Measurements from ENCODE around the gene FEN1.
A peak's percentile ranks its signal among the peaks of the same experiment; 100 is the strongest.

The FEN1 gene

DNA sequence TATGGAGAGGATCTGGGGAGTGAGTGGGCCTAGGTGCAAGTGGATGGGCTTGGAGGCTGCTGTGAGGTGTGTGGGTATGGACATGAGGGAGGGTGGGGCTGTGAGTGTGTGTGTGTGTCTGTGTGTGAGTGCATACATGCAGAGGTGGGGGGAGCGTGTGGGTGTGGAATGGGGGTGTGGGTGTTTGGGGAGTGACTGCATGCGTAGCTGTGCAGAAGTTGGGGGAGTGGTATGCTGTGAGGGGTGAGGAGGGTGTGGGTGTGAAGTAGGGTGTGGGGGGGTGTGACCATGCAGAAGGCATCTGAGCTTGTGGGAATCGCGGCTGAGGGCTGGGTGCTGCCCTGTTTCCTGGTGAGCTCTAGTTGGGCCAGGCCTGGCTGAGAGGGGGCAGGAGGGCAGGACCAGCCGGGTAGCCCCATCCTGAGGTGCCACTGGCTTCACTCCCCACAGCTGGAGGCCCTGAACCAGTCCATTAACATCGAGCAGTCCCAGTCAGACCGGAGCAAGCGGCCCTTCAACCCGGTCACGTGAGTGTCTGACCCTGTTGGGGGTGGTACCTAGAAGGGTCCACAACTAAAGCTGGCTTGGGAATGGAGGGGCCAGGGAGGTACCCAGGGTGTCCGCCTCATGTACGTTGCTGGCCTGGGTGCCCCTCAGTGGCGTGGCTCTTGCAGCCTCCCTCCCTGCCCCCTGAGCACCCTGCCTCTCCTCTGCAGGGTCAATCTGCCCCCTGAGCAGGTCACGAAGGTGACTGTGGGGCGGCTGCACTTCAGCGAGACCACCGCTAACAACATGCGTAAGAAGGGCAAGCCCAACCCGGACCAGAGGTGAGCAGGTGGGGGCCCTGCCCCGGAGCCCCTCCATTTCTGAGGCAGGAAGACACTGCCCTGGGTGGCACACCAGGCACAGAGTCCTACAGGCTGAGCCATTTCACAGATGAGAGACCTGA is 16.8 kb upstream of the FEN1 start:
- DNase-seq (ENCODE audit: low read depth in 2 of 2), result no peak

DNA sequence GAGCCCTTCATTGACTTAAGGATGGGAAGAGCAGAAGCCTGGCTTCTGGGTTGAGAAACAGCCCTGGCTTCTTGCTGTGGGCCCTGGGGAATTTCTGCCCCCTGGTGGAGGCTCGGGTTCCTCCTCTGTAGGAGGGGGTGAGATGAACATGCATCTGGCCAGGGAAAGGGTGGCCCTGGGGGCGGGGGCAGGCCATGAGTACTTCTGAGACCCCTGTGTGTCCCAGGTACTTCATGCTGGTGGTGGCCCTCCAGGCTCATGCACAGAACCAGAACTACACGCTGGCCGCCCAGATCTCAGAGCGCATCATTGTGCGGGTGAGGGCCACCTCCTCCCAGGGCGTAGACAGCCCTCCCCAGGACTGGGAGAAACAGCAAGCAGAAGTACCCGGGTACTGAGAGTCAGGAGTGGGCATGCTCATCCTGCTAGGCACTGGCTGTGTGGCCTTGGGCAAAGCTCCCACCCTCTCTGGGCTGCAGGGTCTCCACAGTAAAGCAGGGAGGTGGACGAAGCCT is 16.1 kb upstream of the FEN1 start:
- DNase-seq (ENCODE audit: low read depth in 2 of 2), result peak in 1 of 2 donors; percentile 39

DNA sequence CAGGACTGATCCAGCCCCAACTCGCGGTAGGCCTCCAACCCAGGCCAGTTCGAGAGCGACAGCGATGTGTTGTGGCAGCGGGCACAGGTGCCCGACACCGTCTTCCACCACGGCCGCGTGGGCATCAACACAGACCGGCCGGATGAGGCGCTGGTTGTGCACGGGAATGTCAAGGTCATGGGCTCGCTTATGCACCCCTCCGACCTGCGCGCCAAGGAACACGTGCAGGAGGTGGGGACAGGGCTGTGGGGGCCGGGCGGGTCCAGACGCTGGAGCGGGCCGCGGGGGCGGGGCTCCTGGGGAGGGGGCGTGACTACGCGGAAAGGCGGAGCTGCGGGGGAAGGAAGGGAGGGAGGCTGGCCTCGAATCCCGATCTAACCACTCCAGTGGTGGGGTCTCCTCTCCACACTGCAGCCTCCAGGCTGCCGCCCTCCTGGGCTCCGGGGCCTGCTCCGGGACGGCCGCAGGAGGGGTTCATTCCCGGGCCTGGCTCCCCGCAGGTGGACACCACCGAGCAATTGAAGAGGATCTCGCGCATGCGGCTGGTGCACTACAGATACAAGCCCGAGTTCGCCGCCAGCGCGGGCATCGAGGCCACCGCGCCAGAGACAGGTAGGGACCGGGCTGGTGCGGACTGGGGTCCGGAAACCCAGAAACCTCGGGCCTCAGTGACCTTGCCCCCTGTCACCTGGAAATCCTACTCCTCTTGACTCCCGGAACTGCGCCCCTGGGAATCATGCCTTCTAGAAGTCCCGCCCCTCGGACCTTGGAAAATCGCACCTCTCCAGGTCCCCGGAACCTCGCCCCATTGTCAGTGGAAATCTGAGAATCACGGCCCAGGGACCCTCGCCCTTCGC is 15.2 kb upstream of the FEN1 start:
- DNase-seq (ENCODE audit: low read depth in 2 of 2), result peak in 1 of 2 donors; percentile 28

DNA sequence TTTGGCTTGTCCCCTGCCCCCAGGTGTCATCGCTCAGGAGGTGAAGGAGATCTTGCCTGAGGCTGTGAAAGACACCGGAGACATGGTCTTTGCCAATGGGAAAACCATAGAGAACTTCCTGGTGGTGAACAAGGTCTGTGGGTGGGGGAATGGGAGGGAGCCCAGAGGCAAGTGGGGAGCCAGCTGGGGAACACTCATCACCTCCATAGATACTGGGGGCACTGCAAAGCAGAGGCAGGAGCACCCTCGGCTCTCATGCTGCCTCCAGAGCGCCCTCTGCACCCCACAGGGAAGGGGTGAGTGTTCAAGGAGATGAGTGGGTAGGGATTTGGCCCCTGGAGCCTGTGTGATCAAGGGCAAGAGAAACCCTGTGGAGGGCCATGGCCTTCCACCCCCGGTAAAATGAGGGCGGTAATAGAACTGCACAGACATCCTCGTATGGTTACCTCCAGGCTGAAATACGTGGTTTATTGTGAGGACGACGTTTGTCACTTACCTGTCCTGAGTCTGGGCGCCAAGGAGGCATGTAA is 14.3 kb upstream of the FEN1 start:
- DNase-seq (ENCODE audit: low read depth in 2 of 2), result no peak

DNA sequence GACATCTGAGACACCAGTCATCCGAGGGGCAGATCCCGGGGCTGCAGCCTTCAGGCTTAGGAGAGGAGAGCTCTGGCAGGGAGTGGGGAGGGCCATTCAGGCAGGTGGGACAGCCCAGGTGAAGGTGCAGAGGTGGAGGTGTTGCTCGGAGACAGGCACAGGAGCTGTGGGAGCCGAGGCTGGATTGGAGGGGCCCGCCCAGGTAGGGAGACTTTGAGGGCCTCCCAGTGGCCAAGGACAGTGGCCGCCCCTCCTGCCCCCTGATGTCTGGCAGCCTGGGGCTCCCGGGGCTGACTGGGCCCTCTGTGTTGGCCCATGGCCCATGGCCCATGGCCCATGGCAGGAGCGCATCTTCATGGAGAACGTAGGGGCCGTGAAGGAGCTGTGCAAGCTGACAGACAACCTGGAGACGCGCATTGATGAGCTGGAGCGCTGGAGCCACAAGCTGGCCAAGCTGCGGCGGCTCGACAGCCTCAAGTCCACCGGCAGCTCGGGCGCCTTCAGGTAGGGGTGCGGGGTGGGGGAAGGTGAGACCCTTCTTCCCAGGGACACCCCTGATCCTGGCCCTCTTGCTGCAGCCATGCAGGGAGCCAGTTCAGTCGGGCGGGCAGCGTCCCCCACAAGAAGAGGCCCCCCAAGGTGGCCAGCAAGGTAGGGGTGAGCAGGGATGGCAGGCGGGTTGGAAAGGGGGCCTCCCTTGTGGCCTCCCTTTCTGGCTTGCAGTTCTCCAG is 13.6 kb upstream of the FEN1 start:
- DNase-seq (ENCODE audit: low read depth in 2 of 2), result no peak

DNA sequence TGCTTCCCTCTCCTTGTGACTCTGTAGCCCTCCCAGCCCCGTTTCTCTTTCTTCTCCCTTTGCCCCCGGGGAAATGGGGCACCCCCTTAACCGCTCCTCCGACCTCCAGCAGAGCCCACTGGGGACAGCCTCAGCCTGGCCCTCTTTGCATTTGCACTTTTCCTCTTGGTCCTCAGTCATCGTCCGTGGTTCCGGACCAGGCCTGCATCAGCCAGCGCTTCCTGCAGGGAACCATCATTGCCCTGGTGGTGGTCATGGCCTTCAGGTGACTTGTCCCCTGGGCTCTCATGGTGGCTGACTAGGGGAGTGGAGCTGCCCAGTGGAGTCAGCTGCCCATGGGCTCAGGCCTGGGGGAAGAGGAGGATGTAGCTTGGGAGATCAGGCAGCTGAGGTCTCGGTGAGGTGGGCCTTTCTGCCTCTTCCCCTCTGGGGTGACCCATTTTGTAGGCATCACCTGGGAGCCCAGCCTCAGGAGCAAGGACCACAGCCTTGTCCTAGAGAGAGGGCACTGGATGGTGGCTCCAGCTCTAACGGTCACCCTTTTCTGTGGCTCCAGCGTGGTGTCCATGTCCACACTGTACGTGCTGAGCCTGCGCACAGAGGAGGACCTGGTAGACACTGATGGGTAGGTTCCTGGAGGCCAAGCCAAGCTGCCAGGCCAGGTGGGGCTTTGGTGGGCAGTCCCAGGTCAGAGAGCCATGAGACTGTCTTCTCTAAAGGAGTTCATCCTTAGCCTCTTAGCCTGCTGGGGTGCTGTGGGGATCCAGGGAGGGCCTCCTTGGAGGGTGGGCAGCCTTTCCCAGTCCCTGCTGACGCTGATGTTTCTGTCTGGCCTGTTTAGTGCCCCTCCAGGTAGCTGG is 12.8 kb upstream of the FEN1 start:
- no peak for DNase-seq (ENCODE audit: low read depth in 2 of 2)

DNA sequence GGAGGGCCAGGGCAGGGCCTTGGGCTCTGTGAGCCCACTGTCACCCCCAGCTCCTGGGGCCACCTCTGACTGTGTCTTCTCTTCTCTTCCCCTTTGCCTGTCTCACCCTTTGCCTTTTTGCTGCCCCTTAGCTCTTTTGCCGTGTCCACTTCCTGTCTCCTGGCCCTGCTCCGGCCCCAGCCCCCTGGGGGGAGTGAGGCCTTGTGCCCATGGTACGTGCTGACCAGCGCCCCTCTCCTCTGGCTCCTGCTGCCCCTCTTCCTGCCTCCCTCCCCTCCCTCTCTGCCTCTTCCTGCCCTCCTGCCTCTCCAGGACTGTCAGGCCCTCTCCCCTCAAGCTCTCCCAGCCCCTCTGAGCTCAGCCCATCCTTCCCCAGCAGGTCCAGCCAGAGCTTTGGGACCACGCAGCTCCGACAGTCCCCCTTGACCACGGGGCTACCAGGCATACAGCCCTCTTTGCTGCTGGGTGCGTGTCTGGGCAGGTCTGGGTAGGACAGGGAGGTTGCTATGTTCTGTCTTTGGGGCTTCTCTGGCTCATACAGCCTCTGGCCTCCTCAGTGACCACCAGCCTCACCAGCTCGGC is 12.0 kb upstream of the FEN1 start:
- no peak for DNase-seq (ENCODE audit: low read depth in 2 of 2)

DNA sequence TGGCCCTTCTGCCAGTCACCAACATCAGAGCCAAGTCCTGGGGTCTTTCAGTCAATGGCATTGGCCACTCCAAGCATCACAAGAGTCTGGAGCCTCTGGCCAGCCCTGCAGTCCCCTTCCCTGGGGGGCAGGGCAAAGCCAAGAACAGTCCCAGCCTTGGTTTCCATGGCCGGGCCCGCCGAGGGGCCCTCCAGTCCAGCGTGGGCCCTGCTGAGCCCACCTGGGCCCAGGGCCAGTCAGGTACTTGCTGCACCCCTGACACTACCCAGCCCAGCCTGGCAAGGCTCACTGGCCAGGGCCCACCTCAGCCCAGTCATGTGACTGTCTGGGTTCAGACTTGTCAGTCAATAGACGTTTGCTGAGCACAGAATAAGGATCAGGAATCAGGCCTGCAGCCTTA is 11.1 kb upstream of the FEN1 start:
- DNase-seq (ENCODE audit: low read depth in 2 of 2), result no peak

DNA sequence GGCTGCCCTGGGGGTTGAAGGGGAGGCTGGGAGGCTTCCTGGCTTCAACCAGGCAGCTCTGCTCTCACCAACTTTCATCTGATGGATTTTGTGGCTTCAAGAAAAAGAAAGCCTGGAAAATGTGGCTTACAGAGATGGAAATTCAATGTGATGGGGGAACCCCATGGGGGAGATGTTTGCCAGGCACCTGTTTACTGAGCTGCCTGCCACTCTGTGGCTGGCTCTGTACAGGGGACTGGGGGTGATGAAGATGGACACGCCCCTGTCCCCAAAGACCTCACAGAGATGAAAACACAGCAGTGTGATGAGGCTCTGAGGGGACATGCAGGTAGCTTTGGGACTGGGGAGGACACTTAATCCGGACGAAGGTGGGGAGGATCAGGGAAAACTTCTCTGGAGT is 10.4 kb upstream of the FEN1 start:
- no peak for DNase-seq (ENCODE audit: low read depth in 2 of 2)

DNA sequence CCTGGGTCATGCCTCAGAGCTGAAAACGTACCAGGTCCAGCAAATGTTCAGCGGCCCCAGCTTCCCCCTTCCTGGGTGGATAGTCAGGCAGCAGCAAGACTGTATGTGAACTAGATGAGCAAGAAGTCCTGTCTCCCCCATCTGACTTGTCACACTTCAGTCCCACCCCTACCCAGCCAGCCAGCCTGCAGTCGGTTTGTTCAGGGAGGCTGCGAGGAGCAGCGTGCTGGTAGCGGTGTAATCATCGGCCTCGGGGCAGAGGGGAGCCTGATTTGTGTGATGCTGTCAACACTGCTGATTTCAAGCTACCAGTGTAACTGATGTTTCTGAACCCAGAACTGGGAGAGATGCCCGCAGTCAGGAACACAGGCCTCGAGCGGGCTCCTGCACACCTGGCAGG is 9.9 kb upstream of the FEN1 start:
- no peak for DNase-seq (ENCODE audit: low read depth in 2 of 2)

DNA sequence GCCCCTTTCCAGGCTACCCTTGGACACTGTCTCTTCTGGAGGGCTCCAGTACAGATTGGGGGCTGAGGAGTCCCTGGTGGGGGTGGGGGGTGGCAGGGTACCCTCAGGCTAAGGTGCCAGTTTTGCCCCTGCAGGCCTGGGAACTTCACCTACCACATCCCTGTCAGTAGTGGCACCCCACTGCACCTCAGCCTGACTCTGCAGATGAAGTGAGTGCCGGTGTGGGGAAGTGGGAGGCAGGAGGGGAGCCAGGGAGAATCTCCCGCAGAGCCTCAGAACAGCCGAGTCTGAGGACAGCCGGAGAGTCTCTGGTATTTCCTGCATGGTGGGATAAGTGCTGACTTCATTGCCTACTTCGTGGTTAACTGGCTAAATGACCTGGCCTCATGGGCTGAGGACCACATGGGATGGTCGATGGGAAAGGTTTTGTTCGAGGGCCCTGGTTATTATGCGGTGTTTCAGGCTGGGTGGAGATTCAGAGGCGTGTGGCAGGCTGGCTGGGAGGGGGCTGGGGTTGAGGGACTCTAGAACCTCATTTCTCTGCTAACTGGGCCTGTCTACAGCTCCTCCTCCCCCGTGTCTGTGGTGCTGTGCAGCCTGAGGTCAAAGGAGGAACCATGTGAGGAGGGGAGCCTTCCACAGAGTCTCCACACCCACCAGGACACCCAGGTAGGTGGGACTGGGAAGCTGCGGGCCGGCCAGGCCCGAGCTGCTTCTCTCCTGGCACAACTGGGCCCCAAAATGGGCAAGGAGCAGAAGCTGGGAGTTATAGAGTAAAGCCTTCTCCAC is 8.8 kb upstream of the FEN1 start:
- no peak for DNase-seq (ENCODE audit: low read depth in 2 of 2)

DNA sequence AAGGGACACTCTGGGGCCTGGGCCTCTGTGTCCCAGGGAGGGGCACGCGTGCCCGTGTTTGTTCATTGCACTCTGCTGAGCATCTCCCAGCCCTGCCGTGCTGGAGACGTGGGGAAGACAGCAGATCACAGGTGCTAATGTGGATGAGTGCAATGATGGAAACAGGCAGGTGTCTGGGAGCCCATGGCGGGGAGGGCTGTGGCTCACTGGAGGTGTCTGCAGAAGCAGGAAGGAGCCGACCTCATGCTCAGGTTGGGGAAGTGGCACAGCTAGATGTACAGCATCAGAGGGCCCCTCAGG is 8.3 kb upstream of the FEN1 start:
- DNase-seq (ENCODE audit: low read depth in 2 of 2), result no peak

DNA sequence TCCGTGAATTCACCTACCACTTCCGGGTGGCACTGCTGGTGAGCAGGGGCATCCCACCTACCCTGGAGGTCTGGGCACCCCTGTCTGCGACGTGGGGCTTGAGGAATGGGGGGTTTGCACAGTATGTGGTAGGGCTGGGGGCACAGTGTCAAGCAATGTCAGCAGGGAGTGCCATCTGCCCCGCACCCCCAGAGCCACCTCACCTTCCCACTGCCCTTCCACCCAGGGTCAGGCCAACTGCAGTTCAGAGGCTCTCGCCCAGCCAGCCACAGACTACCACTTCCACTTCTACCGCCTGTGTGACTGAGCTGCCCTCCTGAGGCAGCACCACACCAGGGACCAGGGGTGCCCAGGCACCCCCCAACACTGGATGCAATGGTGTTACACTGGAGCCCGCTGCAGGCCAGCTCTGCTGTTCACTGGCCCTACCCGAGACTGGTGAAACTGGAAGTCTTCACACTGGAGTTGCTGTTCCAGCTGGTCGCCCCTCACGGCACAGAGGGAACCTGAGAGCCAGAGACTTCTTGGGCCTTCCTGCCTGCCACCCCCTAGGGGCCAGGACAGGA is 6.8 kb upstream of the FEN1 start:
- DNase-seq (ENCODE audit: low read depth in 2 of 2), result no peak

DNA sequence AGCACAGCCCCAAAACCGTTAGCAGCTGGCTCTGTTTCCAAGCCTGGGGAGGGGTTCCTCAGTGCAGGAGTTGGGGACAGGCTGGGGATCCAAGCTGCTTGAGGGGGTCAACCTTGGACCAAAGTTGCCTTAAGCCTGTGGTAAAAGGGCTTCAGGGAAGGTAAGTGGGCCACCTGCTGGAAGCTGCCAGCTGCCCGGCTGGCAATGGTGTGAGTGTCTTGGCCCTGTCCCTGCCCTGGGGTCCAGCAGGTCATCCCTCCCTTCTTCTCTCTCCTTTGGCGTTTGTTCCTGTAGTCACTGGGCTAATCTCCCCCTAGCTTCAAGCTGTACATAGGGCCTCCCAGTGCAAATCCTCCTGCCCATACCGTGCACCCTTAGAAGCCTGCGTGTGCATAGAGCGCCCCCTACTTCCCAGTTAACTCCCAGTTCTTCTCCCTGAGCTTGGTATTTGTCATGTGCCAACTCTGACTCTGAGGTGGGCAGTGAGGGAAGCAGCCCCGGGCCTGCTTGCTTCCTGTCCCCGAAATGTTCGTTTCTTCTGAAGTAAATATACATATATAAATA is 4.7 kb upstream of the FEN1 start:
- DNase-seq (ENCODE audit: low read depth in 2 of 2), result no peak

DNA sequence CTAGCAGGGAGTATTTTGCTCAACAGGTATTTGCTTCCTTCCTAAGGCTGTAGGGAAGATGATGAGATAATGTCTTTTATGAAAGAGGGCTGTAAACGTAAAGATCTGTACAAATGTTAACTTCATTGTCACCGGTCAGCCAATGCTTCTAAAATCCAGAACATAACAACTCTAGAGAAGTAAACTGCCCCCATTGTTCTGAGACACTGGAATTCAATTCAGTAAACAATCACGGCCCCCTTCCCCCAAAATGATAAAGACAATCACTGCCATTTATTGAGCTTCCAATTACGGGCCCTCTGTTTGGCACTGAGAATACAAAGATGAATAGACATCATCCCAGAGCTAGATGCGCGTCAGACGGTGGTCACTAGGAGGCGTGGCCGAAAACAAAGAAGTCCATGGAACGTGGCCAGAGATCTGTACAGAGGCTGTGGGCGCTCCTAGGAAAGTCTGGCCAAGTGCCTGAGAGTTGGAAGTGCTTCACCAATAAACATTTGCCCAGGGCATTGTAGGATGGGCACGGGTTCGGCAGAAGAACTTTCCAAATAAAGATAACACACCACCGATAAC is 888 bp upstream of the FEN1 start:
- DNase-seq (ENCODE audit: low read depth in 2 of 2), result peak in 1 of 2 donors; percentile 36

DNA sequence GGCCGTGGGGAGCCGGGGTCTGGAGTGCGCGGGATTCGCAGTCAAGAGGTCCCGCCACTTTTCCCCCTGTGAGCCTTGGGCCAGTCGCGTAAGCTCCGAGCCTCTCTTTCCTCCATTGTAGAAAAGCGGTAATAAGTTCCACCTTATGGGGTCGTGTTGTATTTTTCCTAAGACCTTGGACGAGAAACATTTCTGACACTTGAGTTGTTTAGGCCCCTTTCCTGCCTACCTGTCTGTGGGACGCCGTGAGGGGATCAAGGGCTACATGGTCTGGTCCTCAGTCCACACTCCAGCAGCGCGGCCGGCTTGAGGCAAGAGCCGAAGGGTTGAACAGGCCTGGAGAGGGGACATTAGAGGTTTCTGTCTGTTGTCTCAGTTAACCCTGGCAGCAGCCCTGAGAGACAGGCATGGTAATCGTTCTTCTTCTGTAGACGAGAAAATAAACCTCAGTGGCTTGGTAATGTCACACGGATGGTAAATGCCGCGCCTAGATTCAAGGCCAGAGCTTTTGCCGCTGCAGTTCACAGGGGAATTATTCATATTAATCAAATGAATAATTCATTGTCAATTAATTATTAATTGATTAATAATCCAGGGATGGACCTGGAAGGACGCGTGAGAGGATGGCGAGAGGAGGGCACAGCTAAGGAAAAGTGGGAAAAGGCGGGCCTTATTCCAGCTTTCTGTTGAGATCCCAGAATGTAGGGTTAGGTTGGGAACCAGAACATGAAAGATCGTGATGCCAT is 545 bp downstream of the FEN1 start:
- DNase-seq (ENCODE audit: low read depth in 2 of 2), result no peak

DNA sequence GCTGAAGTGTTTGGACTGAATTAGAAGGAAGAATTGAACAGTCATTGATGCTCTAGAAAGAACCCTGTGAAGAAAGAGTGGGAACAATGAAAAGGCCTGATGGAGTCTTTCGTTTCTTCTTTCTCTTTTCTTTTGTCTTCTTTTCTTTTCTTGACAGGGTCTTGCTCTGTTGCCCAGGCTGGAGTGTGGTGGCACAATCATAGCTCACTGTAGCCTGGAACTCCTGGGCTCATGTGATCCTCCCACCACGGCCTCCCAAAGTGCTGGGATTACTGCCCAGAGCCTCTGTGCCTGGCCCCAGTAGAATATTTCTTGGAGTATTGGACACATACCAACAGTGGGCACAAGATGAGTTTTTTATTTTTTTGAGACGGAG is 1.1 kb downstream of the FEN1 start:
- DNase-seq (ENCODE audit: low read depth in 2 of 2), result no peak

DNA sequence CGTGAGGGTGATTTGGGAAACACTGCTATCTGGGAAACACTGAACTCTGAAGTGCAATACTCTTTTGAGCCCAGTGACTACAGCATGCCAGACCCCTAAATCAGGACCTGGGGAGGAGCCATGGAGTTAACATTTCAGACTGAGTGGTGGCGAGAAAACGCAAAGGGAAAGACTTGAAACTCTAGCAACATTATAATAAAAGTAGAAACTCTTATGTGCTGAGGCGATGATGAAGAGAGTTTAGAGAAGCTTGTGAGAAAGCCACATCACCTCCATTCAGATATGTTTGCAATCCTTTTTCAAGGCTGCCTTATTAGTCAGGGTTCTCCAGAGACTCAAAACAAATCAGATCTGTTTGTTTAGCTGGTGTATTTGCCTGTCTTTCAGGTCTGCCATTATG is 1.9 kb downstream of the FEN1 start:
- no peak for DNase-seq (ENCODE audit: low read depth in 2 of 2)
